GM12878 (cell line): ENCODE data around the gene IL18R1.

Source experiments
- HDGF ChIP-seq: fragments of 450-650 bp; IDR thresholded peaks from 2 replicates; pipeline ENCODE4 v1.6.1; 2016; ENCODE audit warnings: antibody characterized with exemption
- PAX8 ChIP-seq: fragments of 450-650 bp; IDR thresholded peaks from 2 replicates; pipeline ENCODE4 v1.6.1; 2017; ENCODE audit warnings: mild to moderate bottlenecking, moderate library complexity
- POLR2A ChIP-seq: IDR thresholded peaks from 2 replicates; pipeline ENCODE4 v1.6.1; 2011; ENCODE audit warnings: low read depth, mild to moderate bottlenecking, low read length

GRCh38 chr2:102356381-102356712, 751 bp downstream of the IL18R1 start:
- TF ChIP-seq POLR2A (no peak), PAX8 (no peak), HDGF (no peak)
